Activated naive CD8-positive, alpha-beta T cell treated with anti-CD3 and anti-CD28 coated beads for 36 hours (primary cell): ENCODE results near the gene DCAF6. TPM values are rescaled to one million over a fixed set of nuclear protein-coding genes. Genes with fewer than 3 reads are reported as not detected.

ENCODE experiments used
- DNase-seq: peaks from one replicate; pipeline ENCODE4 v3.0.0; 2021
- H3K27ac Mint-ChIP-seq: one replicate; pipeline ENCODE4 v1.8.0; 2022; ENCODE audit warnings: mild to moderate bottlenecking, moderate library complexity, mixed read lengths
- H3K27me3 Mint-ChIP-seq: one replicate; pipeline ENCODE4 v1.8.0; 2022; ENCODE audit warnings: mild to moderate bottlenecking, mixed read lengths
- H3K36me3 Mint-ChIP-seq: one replicate; pipeline ENCODE4 v1.8.0; 2021; ENCODE audit warnings: mild to moderate bottlenecking, mixed read lengths
- H3K4me1 Mint-ChIP-seq: one replicate; pipeline ENCODE4 v1.8.0; 2021; ENCODE audit warnings: mixed read lengths
- H3K4me3 Mint-ChIP-seq: one replicate; pipeline ENCODE4 v1.8.0; 2022; ENCODE audit warnings: mild to moderate bottlenecking, moderate library complexity, mixed read lengths
- H3K9me3 Mint-ChIP-seq: one replicate; pipeline ENCODE4 v1.8.0; 2022; ENCODE audit warnings: mixed read lengths
- total RNA-seq, 2 experiments: library from RNA; stranded (reverse); gene quantifications; one replicate each; pipeline ENCODE4 v1.2.3, GENCODE V29; 2021

DCAF6 gene
- total RNA-seq, 2 experiments from 2014 or later = 23.3 to 24.3 TPM

- H3K27me3 Mint-ChIP-seq = no peaks in the 10 kb centered on the region
- no peaks in the 10 kb centered on the region for H3K9me3 Mint-ChIP-seq
- no peak overlapping the region for H3K4me3 Mint-ChIP-seq
- H3K36me3 Mint-ChIP-seq = no peaks in the 10 kb centered on the region
- H3K4me1 Mint-ChIP-seq = no peaks in the 10 kb centered on the region
- no peak overlapping the region for H3K27ac Mint-ChIP-seq
- DNase-seq = no peak
These were observed 153.0 kb downstream of the DCAF6 start for GRCh38 chr1:168089326-168089978.

GRCh38 chr1:168089979-168090337, 153.5 kb downstream of the DCAF6 start:
- no peak for DNase-seq
- Mint-ChIP-seq H3K36me3 (no peaks in the 10 kb centered on the region), H3K4me1 (no peaks in the 10 kb centered on the region), H3K9me3 (no peaks in the 10 kb centered on the region), H3K27me3 (no peaks in the 10 kb centered on the region), H3K27ac (no peak overlapping the region), H3K4me3 (no peak overlapping the region)

- Mint-ChIP-seq H3K4me1 (no peaks in the 10 kb centered on the region), H3K36me3 (no peaks in the 10 kb centered on the region), H3K9me3 (no peaks in the 10 kb centered on the region), H3K27me3 (no peaks in the 10 kb centered on the region), H3K27ac (no peak overlapping the region), H3K4me3 (no peak overlapping the region)
- DNase-seq = no peak
These were observed 153.9 kb downstream of the DCAF6 start for GRCh38 chr1:168090395-168090794.

- Mint-ChIP-seq H3K36me3 (no peaks in the 10 kb centered on the region), H3K27me3 (no peaks in the 10 kb centered on the region), H3K27ac (no peak overlapping the region), H3K4me3 (no peak overlapping the region), H3K4me1 (no peaks in the 10 kb centered on the region), H3K9me3 (no peaks in the 10 kb centered on the region)
- DNase-seq = no peak
These were observed 154.6 kb downstream of the DCAF6 start for GRCh38 chr1:168091063-168091462.

GRCh38 chr1:168091720-168092550, 155.5 kb downstream of the DCAF6 start:
- DNase-seq = no peak
- H3K9me3 Mint-ChIP-seq = no peaks in the 10 kb centered on the region
- no peak overlapping the region for H3K27ac Mint-ChIP-seq
- H3K36me3 Mint-ChIP-seq = no peaks in the 10 kb centered on the region
- no peaks in the 10 kb centered on the region for H3K27me3 Mint-ChIP-seq
- H3K4me1 Mint-ChIP-seq = no peaks in the 10 kb centered on the region
- no peak overlapping the region for H3K4me3 Mint-ChIP-seq

GRCh38 chr1:168092566-168093355, 156.3 kb downstream of the DCAF6 start:
- no peaks in the 10 kb centered on the region for H3K9me3 Mint-ChIP-seq
- no peak overlapping the region for H3K4me3 Mint-ChIP-seq
- H3K27ac Mint-ChIP-seq = no peak overlapping the region
- no peak for DNase-seq
- no peaks in the 10 kb centered on the region for H3K4me1 Mint-ChIP-seq
- H3K27me3 Mint-ChIP-seq = no peaks in the 10 kb centered on the region
- H3K36me3 Mint-ChIP-seq = no peaks in the 10 kb centered on the region

GRCh38 chr1:168093616-168094015, 157.1 kb downstream of the DCAF6 start:
- DNase-seq = no peak
- Mint-ChIP-seq H3K4me1 (no peaks in the 10 kb centered on the region), H3K36me3 (no peaks in the 10 kb centered on the region), H3K4me3 (no peak overlapping the region), H3K27me3 (no peaks in the 10 kb centered on the region), H3K27ac (no peak overlapping the region), H3K9me3 (no peaks in the 10 kb centered on the region)

GRCh38 chr1:168095476-168095875, 159.0 kb downstream of the DCAF6 start:
- H3K4me1 Mint-ChIP-seq = no peaks in the 10 kb centered on the region
- H3K4me3 Mint-ChIP-seq = no peak overlapping the region
- no peaks in the 10 kb centered on the region for H3K27me3 Mint-ChIP-seq
- no peaks in the 10 kb centered on the region for H3K36me3 Mint-ChIP-seq
- DNase-seq = no peak
- no peaks in the 10 kb centered on the region for H3K9me3 Mint-ChIP-seq
- no peak overlapping the region for H3K27ac Mint-ChIP-seq

- H3K4me3 Mint-ChIP-seq = no peak overlapping the region
- H3K36me3 Mint-ChIP-seq = no peaks in the 10 kb centered on the region
- no peaks in the 10 kb centered on the region for H3K9me3 Mint-ChIP-seq
- H3K27ac Mint-ChIP-seq = no peak overlapping the region
- H3K4me1 Mint-ChIP-seq = no peaks in the 10 kb centered on the region
- DNase-seq = no peak
- no peaks in the 10 kb centered on the region for H3K27me3 Mint-ChIP-seq
These were observed 160.0 kb downstream of the DCAF6 start for GRCh38 chr1:168096296-168097165.

GRCh38 chr1:168097921-168098528, 161.5 kb downstream of the DCAF6 start:
- no peaks in the 10 kb centered on the region for H3K4me1 Mint-ChIP-seq
- no peaks in the 10 kb centered on the region for H3K9me3 Mint-ChIP-seq
- no peak for DNase-seq
- no peaks in the 10 kb centered on the region for H3K36me3 Mint-ChIP-seq
- no peak overlapping the region for H3K27ac Mint-ChIP-seq
- H3K4me3 Mint-ChIP-seq = no peak overlapping the region
- H3K27me3 Mint-ChIP-seq = no peaks in the 10 kb centered on the region

GRCh38 chr1:168098534-168099320, 162.2 kb downstream of the DCAF6 start:
- H3K27ac Mint-ChIP-seq = no peak overlapping the region
- H3K9me3 Mint-ChIP-seq = no peaks in the 10 kb centered on the region
- H3K36me3 Mint-ChIP-seq = no peaks in the 10 kb centered on the region
- DNase-seq = no peak
- H3K4me1 Mint-ChIP-seq = no peaks in the 10 kb centered on the region
- H3K4me3 Mint-ChIP-seq = no peak overlapping the region
- no peaks in the 10 kb centered on the region for H3K27me3 Mint-ChIP-seq

GRCh38 chr1:168099337-168099801, 162.9 kb downstream of the DCAF6 start:
- no peaks in the 10 kb centered on the region for H3K9me3 Mint-ChIP-seq
- no peak for DNase-seq
- no peak overlapping the region for H3K4me3 Mint-ChIP-seq
- H3K27ac Mint-ChIP-seq = no peak overlapping the region
- no peaks in the 10 kb centered on the region for H3K27me3 Mint-ChIP-seq
- no peaks in the 10 kb centered on the region for H3K36me3 Mint-ChIP-seq
- no peaks in the 10 kb centered on the region for H3K4me1 Mint-ChIP-seq

GRCh38 chr1:168100315-168101002, 164.0 kb downstream of the DCAF6 start:
- Mint-ChIP-seq H3K4me1 (no peaks in the 10 kb centered on the region), H3K27me3 (no peaks in the 10 kb centered on the region), H3K9me3 (no peaks in the 10 kb centered on the region), H3K36me3 (no peaks in the 10 kb centered on the region), H3K27ac (no peak overlapping the region), H3K4me3 (no peak overlapping the region)
- no peak for DNase-seq
